Measurements from ENCODE around the gene EXD3.

DNA sequence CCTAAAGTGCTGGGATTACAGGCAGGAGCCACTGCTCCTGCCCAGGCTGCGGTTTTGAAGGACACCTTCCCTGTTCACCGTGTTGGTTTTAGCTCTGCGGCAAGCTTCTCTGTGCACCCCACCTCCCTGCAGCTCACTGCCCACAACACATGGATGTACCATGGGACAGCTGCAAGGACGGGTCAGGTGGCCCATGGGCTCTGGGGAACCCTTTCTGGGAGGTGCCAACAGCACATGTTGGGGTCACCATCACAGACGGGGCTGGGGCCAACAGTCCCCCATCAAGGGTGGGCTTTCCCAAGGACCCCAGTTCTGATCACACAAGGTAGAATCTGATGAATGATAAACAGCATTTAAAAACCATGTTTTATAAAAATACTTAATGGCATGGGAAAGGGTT is 7.5 kb downstream of the EXD3 start:
- TF ChIP-seq, protein P1, sequence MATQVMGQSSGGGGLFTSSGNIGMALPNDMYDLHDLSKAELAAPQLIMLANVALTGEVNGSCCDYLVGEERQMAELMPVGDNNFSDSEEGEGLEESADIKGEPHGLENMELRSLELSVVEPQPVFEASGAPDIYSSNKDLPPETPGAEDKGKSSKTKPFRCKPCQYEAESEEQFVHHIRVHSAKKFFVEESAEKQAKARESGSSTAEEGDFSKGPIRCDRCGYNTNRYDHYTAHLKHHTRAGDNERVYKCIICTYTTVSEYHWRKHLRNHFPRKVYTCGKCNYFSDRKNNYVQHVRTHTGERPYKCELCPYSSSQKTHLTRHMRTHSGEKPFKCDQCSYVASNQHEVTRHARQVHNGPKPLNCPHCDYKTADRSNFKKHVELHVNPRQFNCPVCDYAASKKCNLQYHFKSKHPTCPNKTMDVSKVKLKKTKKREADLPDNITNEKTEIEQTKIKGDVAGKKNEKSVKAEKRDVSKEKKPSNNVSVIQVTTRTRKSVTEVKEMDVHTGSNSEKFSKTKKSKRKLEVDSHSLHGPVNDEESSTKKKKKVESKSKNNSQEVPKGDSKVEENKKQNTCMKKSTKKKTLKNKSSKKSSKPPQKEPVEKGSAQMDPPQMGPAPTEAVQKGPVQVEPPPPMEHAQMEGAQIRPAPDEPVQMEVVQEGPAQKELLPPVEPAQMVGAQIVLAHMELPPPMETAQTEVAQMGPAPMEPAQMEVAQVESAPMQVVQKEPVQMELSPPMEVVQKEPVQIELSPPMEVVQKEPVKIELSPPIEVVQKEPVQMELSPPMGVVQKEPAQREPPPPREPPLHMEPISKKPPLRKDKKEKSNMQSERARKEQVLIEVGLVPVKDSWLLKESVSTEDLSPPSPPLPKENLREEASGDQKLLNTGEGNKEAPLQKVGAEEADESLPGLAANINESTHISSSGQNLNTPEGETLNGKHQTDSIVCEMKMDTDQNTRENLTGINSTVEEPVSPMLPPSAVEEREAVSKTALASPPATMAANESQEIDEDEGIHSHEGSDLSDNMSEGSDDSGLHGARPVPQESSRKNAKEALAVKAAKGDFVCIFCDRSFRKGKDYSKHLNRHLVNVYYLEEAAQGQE (IDR thresholded peaks at IDR 0.05; ENCODE audit: insufficient replicate concordance, low read depth): no peak
- TF ChIP-seq, protein P2, sequence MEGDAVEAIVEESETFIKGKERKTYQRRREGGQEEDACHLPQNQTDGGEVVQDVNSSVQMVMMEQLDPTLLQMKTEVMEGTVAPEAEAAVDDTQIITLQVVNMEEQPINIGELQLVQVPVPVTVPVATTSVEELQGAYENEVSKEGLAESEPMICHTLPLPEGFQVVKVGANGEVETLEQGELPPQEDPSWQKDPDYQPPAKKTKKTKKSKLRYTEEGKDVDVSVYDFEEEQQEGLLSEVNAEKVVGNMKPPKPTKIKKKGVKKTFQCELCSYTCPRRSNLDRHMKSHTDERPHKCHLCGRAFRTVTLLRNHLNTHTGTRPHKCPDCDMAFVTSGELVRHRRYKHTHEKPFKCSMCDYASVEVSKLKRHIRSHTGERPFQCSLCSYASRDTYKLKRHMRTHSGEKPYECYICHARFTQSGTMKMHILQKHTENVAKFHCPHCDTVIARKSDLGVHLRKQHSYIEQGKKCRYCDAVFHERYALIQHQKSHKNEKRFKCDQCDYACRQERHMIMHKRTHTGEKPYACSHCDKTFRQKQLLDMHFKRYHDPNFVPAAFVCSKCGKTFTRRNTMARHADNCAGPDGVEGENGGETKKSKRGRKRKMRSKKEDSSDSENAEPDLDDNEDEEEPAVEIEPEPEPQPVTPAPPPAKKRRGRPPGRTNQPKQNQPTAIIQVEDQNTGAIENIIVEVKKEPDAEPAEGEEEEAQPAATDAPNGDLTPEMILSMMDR (IDR thresholded peaks at IDR 0.05; ENCODE audit: insufficient read depth, low read length): no peak
- no peak for TF ChIP-seq POLR2AphosphoS5 (IDR thresholded peaks at IDR 0.05; ENCODE audit: low read depth)
- TF ChIP-seq SPI1 (IDR thresholded peaks at IDR 0.05; ENCODE audit: borderline replicate concordance, low read depth): no peak
- TF ChIP-seq GABPA (IDR thresholded peaks at IDR 0.05; ENCODE audit: low read depth): no peak

Data from HL-60 (cell line).